HepG2 (cell line): Measurements from ENCODE around the gene TMEM239. TPM values are rescaled to one million over a fixed set of nuclear protein-coding genes. Genes with fewer than 3 reads are reported as not detected.

ENCODE experiments used
- ATAC-seq: fragments of 200-7000 bp; cut with Tn5 transposase; 3 replicates; pipeline ENCODE4 v1.9.1; 2020; ENCODE audit warnings: mild to moderate bottlenecking, moderate library complexity
- BruUV-seq: library from RNA; stranded (reverse); fragments of 400-500 nt; replicated peaks from 2 replicates; lab custom pipeline; 2021; lab: Mats Ljungman, UMichigan
- CTCF ChIA-PET: fragments of 300-600 bp; formaldehyde crosslinking; extraction: SDS; loops from one replicate; lab custom pipeline; 2021; ENCODE audit warnings: low total read pairs, inconsistent platforms, low intra/inter-chr PET ratio; lab: Yijun Ruan, JAX
- POLR2A ChIA-PET: fragments of 350-600 bp; sonication (Branson Sonifier 250); formaldehyde crosslinking; loops from one replicate; lab custom pipeline; 2020; ENCODE audit warnings: antibody characterized with exemption, inconsistent platforms; lab: Yijun Ruan, JAX
- DNase-seq: peaks from one replicate; pipeline ENCODE4 v3.0.0-alpha.2; 2015; ENCODE audit warnings: low spot score
- FAIRE-seq: peaks from 3 replicates; lab custom pipeline; 2011; peaks lifted over from hg19 to GRCh38; lab: Jason Lieb, UNC
- H2AFZ ChIP-seq: one replicate; pipeline ENCODE4 v1.6.1; 2011; ENCODE audit warnings: low read length, inconsistent platforms
- H3K27ac ChIP-seq: fragments of 300-600 bp; 3 replicates; pipeline ENCODE4 v1.8.0; 2011; ENCODE audit warnings: mixed run types, mild to moderate bottlenecking, mixed read lengths, low read length, inconsistent platforms; ENCODE audit not compliant: insufficient read depth; ENCODE audit errors: extremely low read length
- H3K27me3 ChIP-seq, 2 experiments: fragments of 200-600 bp in 1 of 2; 2 replicates in 1 of 2; 3 replicates in 1 of 2; pipeline versions ENCODE4 v1.6.0 to v1.8.0; 2011; ENCODE audit warnings: low read length in 2 of 2, mild to moderate bottlenecking in 2 of 2, moderate library complexity in 2 of 2, inconsistent platforms in 1 of 2; ENCODE audit not compliant: insufficient read depth in 2 of 2, control insufficient read depth in 1 of 2
- H3K36me3 ChIP-seq, 2 experiments: fragments of 200-600 bp in 1 of 2; replicated peaks in 1 of 2; 2 replicates in 1 of 2; 3 replicates in 1 of 2; pipeline versions ENCODE4 v1.5.1 to v1.8.0; 2011; ENCODE audit warnings: low read length in 2 of 2, inconsistent platforms in 1 of 2; ENCODE audit not compliant: insufficient read depth in 2 of 2, control insufficient read depth in 1 of 2
- H3K4me1 ChIP-seq: 2 replicates; pipeline ENCODE4 v1.5.1; 2012; ENCODE audit warnings: low read length, inconsistent platforms; ENCODE audit not compliant: insufficient read depth
- H3K4me2 ChIP-seq: 2 replicates; pipeline ENCODE4 v1.6.0; 2011; ENCODE audit warnings: low read depth, low read length, inconsistent platforms
- H3K4me3 ChIP-seq, 3 experiments: fragments of 200-600 bp in 1 of 3; sonication (generic), shearing (Covaris generic) in 1 of 3; replicated peaks in 1 of 3; 2 replicates each; pipeline ENCODE4 v1.5.1; 2011 to 2016; ENCODE audit warnings: low read length in 3 of 3, inconsistent platforms in 2 of 3, low read depth in 2 of 3, mild to moderate bottlenecking in 2 of 3, control low read depth in 1 of 3, mixed read lengths in 1 of 3; ENCODE audit not compliant: insufficient read depth in 1 of 3
- H3K79me2 ChIP-seq: one replicate; pipeline ENCODE4 v1.6.1; 2011; ENCODE audit warnings: low read length, inconsistent platforms; ENCODE audit not compliant: insufficient read depth
- H3K9ac ChIP-seq: 2 replicates; pipeline ENCODE4 v1.6.0; 2011; ENCODE audit warnings: mild to moderate bottlenecking, low read depth, low read length, inconsistent platforms; ENCODE audit not compliant: insufficient read depth
- H3K9me3 ChIP-seq: 2 replicates; pipeline ENCODE4 v1.5.1; 2012; ENCODE audit warnings: mild to moderate bottlenecking, low read length
- H4K20me1 ChIP-seq: 2 replicates; pipeline ENCODE4 v1.6.0; 2011; ENCODE audit warnings: inconsistent platforms, mild to moderate bottlenecking, low read length, moderate library complexity; ENCODE audit not compliant: insufficient read depth
- ASH2L ChIP-seq: fragments of 300-600, 200-600 bp; sonication (generic); IDR thresholded peaks from 2 replicates; pipeline ENCODE4 v1.7.0; 2017; ENCODE audit warnings: low read depth, mild to moderate bottlenecking, moderate library complexity, mixed read lengths, low read length; ENCODE audit not compliant: insufficient read length
- GATAD2A ChIP-seq: IDR thresholded peaks from 2 replicates; pipeline ENCODE4 v1.6.1; 2016
- HOXD1 ChIP-seq: sonication (generic); formaldehyde crosslinking; IDR thresholded peaks from 2 replicates; pipeline ENCODE4 v1.5.0; 2020; ENCODE audit warnings: missing genetic modification reagents
- KLF6 ChIP-seq: IDR thresholded peaks from 2 replicates; pipeline ENCODE4 v1.8.0; 2016; ENCODE audit warnings: missing biosample characterization, missing genetic modification reagents
- PTBP1 ChIP-seq: fragments of 200-400 bp; formaldehyde crosslinking; IDR thresholded peaks from 2 replicates; pipeline ENCODE4 v1.6.1; 2018; ENCODE audit warnings: low read length, low read depth; ENCODE audit not compliant: poor library complexity, severe bottlenecking
- SMAD3 ChIP-seq: sonication (generic); formaldehyde crosslinking; IDR thresholded peaks from 2 replicates; pipeline ENCODE4 v1.4.0; 2020; ENCODE audit warnings: missing genetic modification reagents
- ZFYVE20 ChIP-seq: sonication (generic); formaldehyde crosslinking; IDR thresholded peaks from 2 replicates; pipeline ENCODE4 v1.8.0; 2023; ENCODE audit warnings: low read depth, mild to moderate bottlenecking, moderate library complexity, missing genetic modification reagents, borderline replicate concordance
- ZNF326 ChIP-seq: sonication (generic); formaldehyde crosslinking; IDR thresholded peaks from 2 replicates; pipeline ENCODE4 v1.4.0; 2020; ENCODE audit warnings: missing genetic modification reagents, borderline replicate concordance
- ZNF44 ChIP-seq: sonication (generic); formaldehyde crosslinking; IDR thresholded peaks from 2 replicates; pipeline ENCODE4 v1.5.1; 2020; ENCODE audit warnings: mild to moderate bottlenecking, missing genetic modification reagents
- ZNF670 ChIP-seq: sonication (generic); formaldehyde crosslinking; IDR thresholded peaks from 2 replicates; pipeline ENCODE4 v1.8.0; 2022; ENCODE audit warnings: mild to moderate bottlenecking, missing genetic modification reagents, borderline replicate concordance
- ZNF703 ChIP-seq: sonication (generic); formaldehyde crosslinking; IDR thresholded peaks from 2 replicates; pipeline ENCODE4 v1.5.1; 2020; ENCODE audit warnings: missing genetic modification reagents, mild to moderate bottlenecking, moderate library complexity, borderline replicate concordance
- WGBS: methylation state at CpG from one replicate; pipeline ENCODE4 v1.1.6; 2017; ENCODE audit warnings: low lambda C conversion rate; 5-methylcytosine and 5-hydroxymethylcytosine counted together
- in situ Hi-C: cut with HindIII; loops from 2 replicates; pipeline ENCODE4 v1.10.0; 2017; ENCODE audit warnings: low pct_unique_long_range_greater_than_20kb; ENCODE audit not compliant: extremely low pct_ligation_motif_present
- intact Hi-C: fragments of 100-400 bp; cut with micrococcal nuclease; formaldehyde crosslinking; loops from one replicate; pipeline ENCODE4 v1.10.0; 2022; ENCODE audit not compliant: unreplicated experiment
- polyA plus RNA-seq, 8 experiments: library from polyadenylated mRNA; depleted of rRNA in 3 of 8; stranded (reverse) in 7 of 8; unstranded in 1 of 8; fragments of >200 nt; fragmentation: Illumina TruSeq in 4 of 8; extraction: Trizol in 4 of 8; gene quantifications; 2 replicates each; pipeline versions ENCODE4 v1.2.1 to v1.2.3, GENCODE V29; 2011 to 2016; ENCODE audit warnings: low read depth in 4 of 8, missing spikeins in 1 of 8, mixed read lengths in 1 of 8; ENCODE audit not compliant: insufficient read depth in 1 of 8
- total RNA-seq, 5 experiments: library from RNA; depleted of rRNA; stranded (reverse); fragments of >200 nt; fragmentation: Illumina TruSeq; extraction: Trizol; gene quantifications; 2 replicates each; pipeline ENCODE4 v1.2.3, GENCODE V29; 2016; ENCODE audit warnings: low read depth in 1 of 5
- TF ChIP-seq, protein P1 (sequence below): sonication (generic); formaldehyde crosslinking; IDR thresholded peaks from 2 replicates; pipeline ENCODE4 v1.4.0; 2020; ENCODE audit warnings: mild to moderate bottlenecking, missing genetic modification reagents
- TF ChIP-seq, protein P2 (sequence below): sonication (generic); formaldehyde crosslinking; IDR thresholded peaks from 2 replicates; pipeline ENCODE4 v1.4.0; 2020; ENCODE audit warnings: missing genetic modification reagents
- TF ChIP-seq, protein P3 (sequence below): sonication (generic); formaldehyde crosslinking; IDR thresholded peaks from 2 replicates; pipeline ENCODE4 v1.5.1; 2020; ENCODE audit warnings: mild to moderate bottlenecking, missing genetic modification reagents, borderline replicate concordance

Gene TMEM239
- total and polyA plus RNA-seq, 2 of the 13 experiments (the other 11 are each of a cell fraction or from before 2014, with no cell fraction given) = not detected

DNA sequence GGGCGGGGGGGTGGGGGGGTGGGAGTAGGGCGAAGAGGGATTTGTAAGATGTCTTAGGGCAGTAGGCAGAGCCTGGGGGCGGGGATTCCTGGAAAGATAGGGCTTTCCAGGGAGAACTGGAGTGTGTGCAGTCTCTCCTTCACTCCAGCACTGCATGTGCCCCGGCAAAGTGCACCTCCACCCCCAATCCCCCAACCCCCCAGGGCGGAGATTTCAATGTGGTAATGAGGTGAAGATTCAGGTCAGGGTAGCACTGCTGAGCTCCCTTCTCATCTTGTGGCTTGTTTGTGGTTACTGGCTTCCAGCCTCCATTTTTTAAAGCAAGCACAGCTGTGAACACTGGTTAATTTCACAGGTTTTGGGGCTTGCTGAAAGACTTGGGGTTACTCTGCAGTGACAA is 5.9 kb downstream of the TMEM239 start (continued):
- TF ChIP-seq, protein P1, sequence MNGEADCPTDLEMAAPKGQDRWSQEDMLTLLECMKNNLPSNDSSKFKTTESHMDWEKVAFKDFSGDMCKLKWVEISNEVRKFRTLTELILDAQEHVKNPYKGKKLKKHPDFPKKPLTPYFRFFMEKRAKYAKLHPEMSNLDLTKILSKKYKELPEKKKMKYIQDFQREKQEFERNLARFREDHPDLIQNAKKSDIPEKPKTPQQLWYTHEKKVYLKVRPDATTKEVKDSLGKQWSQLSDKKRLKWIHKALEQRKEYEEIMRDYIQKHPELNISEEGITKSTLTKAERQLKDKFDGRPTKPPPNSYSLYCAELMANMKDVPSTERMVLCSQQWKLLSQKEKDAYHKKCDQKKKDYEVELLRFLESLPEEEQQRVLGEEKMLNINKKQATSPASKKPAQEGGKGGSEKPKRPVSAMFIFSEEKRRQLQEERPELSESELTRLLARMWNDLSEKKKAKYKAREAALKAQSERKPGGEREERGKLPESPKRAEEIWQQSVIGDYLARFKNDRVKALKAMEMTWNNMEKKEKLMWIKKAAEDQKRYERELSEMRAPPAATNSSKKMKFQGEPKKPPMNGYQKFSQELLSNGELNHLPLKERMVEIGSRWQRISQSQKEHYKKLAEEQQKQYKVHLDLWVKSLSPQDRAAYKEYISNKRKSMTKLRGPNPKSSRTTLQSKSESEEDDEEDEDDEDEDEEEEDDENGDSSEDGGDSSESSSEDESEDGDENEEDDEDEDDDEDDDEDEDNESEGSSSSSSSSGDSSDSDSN (CRISPR knock-in tag) = no peak

DNA sequence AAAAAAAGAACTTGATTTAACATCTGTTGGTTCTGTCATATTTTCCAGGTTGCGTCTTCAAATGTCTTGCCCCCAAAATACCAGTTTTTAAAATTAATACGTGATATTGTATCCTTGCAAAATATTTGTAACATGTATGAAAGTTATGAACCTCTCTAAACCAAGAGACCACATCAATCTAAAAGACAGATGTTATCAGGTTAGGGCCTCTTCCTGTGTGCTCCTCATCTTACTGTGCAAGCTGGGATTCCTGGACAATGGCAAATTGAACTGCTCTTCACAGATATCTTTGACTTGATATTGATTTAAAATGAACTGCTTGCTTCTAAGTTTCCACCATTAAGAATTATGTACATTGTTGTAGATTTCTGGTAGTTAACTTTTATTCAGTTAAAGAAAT is 9.6 kb downstream of the TMEM239 start:
- Histone ChIP-seq H3K4me2 (no peak overlapping the region), H3K9me3 (no peaks in the 10 kb centered on the region), H2AFZ (no peak overlapping the region), H3K4me1 (peaks cover 3% of the 10 kb centered on the region; the same call in 1 of the 2 replicates), H3K27ac (no peak overlapping the region), H4K20me1 (no peaks in the 10 kb centered on the region), H3K4me3 (no peak overlapping the region), H3K27me3 (peaks cover 9 to 24% of the 10 kb centered on the region in 2 experiments; a peak in 4 of 5 replicates), H3K79me2 (no peaks in the 10 kb centered on the region), H3K36me3 (no peaks in the 10 kb centered on the region), H3K9ac (no peak overlapping the region)
- intact Hi-C loops = no loop called here
- BruUV-seq = no TSS peak
- ATAC-seq (no peak), FAIRE-seq (no peak), DNase-seq (no peak)
- ChIA-PET POLR2A (no interaction called here), CTCF (no interaction called here)
- 39% methylated on average over 2 of the region's 2 CpGs for WGBS
- in situ Hi-C loops = no loop called here
- TF ChIP-seq ZFYVE20 (CRISPR knock-in tag) (no peak), GATAD2A (CRISPR knock-in tag) (no peak), PTBP1 (no peak), SMAD3 (CRISPR knock-in tag) (no peak), ZNF44 (CRISPR knock-in tag) (no peak), HOXD1 (CRISPR knock-in tag) (no peak), ASH2L (no peak), KLF6 (no peak), ZNF670 (no peak), ZNF326 (no peak), ZNF703 (CRISPR knock-in tag) (no peak)
- TF ChIP-seq, protein P2, sequence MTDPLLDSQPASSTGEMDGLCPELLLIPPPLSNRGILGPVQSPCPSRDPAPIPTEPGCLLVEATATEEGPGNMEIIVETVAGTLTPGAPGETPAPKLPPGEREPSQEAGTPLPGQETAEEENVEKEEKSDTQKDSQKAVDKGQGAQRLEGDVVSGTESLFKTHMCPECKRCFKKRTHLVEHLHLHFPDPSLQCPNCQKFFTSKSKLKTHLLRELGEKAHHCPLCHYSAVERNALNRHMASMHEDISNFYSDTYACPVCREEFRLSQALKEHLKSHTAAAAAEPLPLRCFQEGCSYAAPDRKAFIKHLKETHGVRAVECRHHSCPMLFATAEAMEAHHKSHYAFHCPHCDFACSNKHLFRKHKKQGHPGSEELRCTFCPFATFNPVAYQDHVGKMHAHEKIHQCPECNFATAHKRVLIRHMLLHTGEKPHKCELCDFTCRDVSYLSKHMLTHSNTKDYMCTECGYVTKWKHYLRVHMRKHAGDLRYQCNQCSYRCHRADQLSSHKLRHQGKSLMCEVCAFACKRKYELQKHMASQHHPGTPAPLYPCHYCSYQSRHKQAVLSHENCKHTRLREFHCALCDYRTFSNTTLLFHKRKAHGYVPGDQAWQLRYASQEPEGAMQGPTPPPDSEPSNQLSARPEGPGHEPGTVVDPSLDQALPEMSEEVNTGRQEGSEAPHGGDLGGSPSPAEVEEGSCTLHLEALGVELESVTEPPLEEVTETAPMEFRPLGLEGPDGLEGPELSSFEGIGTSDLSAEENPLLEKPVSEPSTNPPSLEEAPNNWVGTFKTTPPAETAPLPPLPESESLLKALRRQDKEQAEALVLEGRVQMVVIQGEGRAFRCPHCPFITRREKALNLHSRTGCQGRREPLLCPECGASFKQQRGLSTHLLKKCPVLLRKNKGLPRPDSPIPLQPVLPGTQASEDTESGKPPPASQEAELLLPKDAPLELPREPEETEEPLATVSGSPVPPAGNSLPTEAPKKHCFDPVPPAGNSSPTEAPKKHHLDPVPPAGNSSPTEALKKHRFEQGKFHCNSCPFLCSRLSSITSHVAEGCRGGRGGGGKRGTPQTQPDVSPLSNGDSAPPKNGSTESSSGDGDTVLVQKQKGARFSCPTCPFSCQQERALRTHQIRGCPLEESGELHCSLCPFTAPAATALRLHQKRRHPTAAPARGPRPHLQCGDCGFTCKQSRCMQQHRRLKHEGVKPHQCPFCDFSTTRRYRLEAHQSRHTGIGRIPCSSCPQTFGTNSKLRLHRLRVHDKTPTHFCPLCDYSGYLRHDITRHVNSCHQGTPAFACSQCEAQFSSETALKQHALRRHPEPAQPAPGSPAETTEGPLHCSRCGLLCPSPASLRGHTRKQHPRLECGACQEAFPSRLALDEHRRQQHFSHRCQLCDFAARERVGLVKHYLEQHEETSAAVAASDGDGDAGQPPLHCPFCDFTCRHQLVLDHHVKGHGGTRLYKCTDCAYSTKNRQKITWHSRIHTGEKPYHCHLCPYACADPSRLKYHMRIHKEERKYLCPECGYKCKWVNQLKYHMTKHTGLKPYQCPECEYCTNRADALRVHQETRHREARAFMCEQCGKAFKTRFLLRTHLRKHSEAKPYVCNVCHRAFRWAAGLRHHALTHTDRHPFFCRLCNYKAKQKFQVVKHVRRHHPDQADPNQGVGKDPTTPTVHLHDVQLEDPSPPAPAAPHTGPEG = no peak
- TF ChIP-seq, protein P3, sequence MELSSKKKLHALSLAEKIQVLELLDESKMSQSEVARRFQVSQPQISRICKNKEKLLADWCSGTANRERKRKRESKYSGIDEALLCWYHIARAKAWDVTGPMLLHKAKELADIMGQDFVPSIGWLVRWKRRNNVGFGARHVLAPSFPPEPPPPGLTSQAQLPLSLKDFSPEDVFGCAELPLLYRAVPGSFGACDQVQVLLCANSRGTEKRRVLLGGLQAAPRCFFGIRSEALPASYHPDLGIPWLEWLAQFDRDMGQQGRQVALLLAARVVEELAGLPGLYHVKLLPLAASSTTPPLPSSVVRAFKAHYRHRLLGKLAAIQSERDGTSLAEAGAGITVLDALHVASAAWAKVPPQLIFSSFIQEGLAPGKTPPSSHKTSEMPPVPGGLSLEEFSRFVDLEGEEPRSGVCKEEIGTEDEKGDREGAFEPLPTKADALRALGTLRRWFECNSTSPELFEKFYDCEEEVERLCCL = no peak
